Left lung (tissue), 10 donors: ENCODE data around the gene LSP1. TPM values are rescaled to one million over a fixed set of nuclear protein-coding genes. Genes with fewer than 3 reads are reported as not detected.
A peak's percentile ranks its signal among the peaks of the same experiment; 100 is the strongest.
"Not testable (repeated sequence)": the region's sequence is repeated elsewhere in the genome, so short reads cannot be mapped to it uniquely, and the experiment has no call there.

Experiments used
- ATAC-seq: fragments of 200-7000 bp; cut with Tn5 transposase; one replicate; pipeline ENCODE4 v1.9.1; 2020; ENCODE audit warnings: moderate library complexity
- DNase-seq, 4 donors: peaks; one replicate each; pipeline ENCODE4 v3.0.0-alpha.2; 2013 to 2020
- H3K27ac ChIP-seq, 2 donors: fragments of 200-600 bp; sonication (generic) in 1 of 2; one replicate each; pipeline versions ENCODE4 v1.5.0 to v1.8.0; 2020 to 2021
- H3K27me3 ChIP-seq, 2 donors: fragments of 200-600 bp; sonication (generic) in 1 of 2; one replicate each; pipeline versions ENCODE4 v1.5.0 to v1.8.0; 2020 to 2021
- H3K36me3 ChIP-seq, 2 donors: fragments of 200-600 bp; sonication (generic) in 1 of 2; one replicate each; pipeline versions ENCODE4 v1.5.0 to v1.8.0; 2020 to 2021
- H3K4me1 ChIP-seq, 2 donors: fragments of 200-600 bp; one replicate each; pipeline ENCODE4 v1.8.0; 2021
- H3K4me3 ChIP-seq, 2 donors: fragments of 200-600 bp; sonication (generic) in 1 of 2; one replicate each; pipeline versions ENCODE4 v1.5.0 to v1.8.0; 2020 to 2021; ENCODE audit warnings: mild to moderate bottlenecking in 1 of 2
- H3K9me3 ChIP-seq, 2 donors: fragments of 200-600 bp; sonication (generic) in 1 of 2; one replicate each; pipeline versions ENCODE4 v1.5.0 to v1.8.0; 2020 to 2021
- CTCF ChIP-seq, 2 donors: fragments of 200-600 bp; sonication (generic) in 1 of 2; IDR thresholded peaks; one replicate each; pipeline versions ENCODE4 v1.5.0 to v1.8.0; 2021; ENCODE audit warnings: antibody characterized with exemption in 2 of 2
- intact Hi-C, 2 donors: fragments of 100-400 bp; cut with DNase I; formaldehyde crosslinking; loops; one replicate each; pipeline versions ENCODE4 v1.11.2 to v1.14.2; 2022
- polyA plus RNA-seq, 6 donors: library from polyadenylated mRNA; unstranded; fragments of 120-200 nt; gene quantifications; one replicate each; pipeline ENCODE4 v1.2.1, GENCODE V29; 2013; ENCODE audit not compliant: insufficient read length in 6 of 6
- total RNA-seq, 2 donors: library from RNA; stranded (reverse); fragmentation: NEBNext Ultra II Directional; extraction: Animal tissue kit (Norgen Biotek cat#: 25700); gene quantifications; one replicate each; pipeline ENCODE4 v1.2.1, GENCODE V29; 2021
- donor health status: DM: no; HTN: yes; CAD: no.
- donor health status: DM: no; HTN: no; CAD: no.

LSP1 gene
- total and polyA plus RNA-seq, 8 donors: 5.9 to 76.6 (median 7.5) TPM

DNA sequence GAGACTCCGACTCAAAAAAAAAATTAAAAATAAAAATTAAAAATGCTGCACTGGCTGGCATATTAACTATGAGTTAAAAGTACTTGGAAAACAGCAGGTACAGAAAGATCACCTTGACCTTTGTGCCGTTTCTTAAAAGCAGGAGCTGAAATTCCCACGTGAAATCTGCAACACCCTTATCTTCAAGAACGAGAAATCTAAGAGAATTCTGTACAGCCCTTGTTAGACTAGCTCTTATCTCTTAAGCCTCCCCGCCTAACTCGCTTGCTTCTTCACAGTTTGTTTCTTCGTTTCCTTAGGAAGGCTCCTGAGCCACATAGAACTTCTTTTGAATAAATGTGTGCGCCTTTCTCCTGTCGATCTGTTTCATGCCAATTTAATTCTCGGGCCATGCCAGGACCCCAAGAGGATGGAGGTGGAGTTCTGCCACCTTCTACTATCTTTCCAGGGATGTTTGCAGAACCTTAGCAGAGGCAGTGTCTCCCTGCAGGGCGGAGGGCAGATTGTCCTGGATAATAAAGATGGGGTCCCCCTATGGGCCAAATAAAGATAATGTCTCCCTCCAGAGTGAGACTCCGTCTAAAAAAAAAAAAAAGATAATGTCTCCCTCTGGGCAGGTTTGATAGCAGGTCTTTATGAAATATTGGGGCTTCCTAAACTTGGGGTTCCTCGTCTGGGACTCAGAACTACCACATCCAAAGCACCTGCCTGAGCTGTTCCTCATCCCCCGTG lies 45.5 kb upstream of the LSP1 start:
- H3K9me3 ChIP-seq: no peaks in the 10 kb centered on the region
- no peak overlapping the region for H3K4me3 ChIP-seq
- H3K4me1 ChIP-seq: peaks cover 0 to 15% of the 10 kb centered on the region in 2 donors
- H3K27ac ChIP-seq: no peak overlapping the region
- ATAC-seq (no peak), DNase-seq (no peak)
- intact Hi-C loops: no loop called here
- peaks cover 17 to 52% of the 10 kb centered on the region in 2 donors for H3K27me3 ChIP-seq
- no peak for TF ChIP-seq CTCF (IDR thresholded peaks at IDR 0.05)
- no peaks in the 10 kb centered on the region for H3K36me3 ChIP-seq

- no peak for DNase-seq
- ATAC-seq: peak; percentile 38
- H3K4me3 ChIP-seq: no peak overlapping the region
- no peak for TF ChIP-seq CTCF (IDR thresholded peaks at IDR 0.05)
- peaks cover 17 to 67% of the 10 kb centered on the region in 2 donors for H3K27me3 ChIP-seq
- peak overlapping the region in 1 of 2 donors; percentile 69 for H3K27ac ChIP-seq
- H3K4me1 ChIP-seq: peaks cover 0 to 20% of the 10 kb centered on the region in 2 donors
- no peaks in the 10 kb centered on the region for H3K9me3 ChIP-seq
- intact Hi-C loops: no loop called here
- no peaks in the 10 kb centered on the region for H3K36me3 ChIP-seq
Measured at GRCh38 chr11:1810761-1811160, 42.1 kb upstream of the LSP1 start.

- intact Hi-C loops: no loop called here
- Histone ChIP-seq H3K4me1 (peaks cover 0 to 16% of the 10 kb centered on the region in 2 donors), H3K27me3 (peaks cover 10 to 66% of the 10 kb centered on the region in 2 donors), H3K9me3 (no peaks in the 10 kb centered on the region), H3K36me3 (no peaks in the 10 kb centered on the region), H3K4me3 (no peak overlapping the region), H3K27ac (no peak overlapping the region)
- ATAC-seq: no peak
- no peak for TF ChIP-seq CTCF (IDR thresholded peaks at IDR 0.05)
- no peak for DNase-seq
Measured at GRCh38 chr11:1812274-1812673, 40.6 kb upstream of the LSP1 start.

- Histone ChIP-seq H3K27me3 (peaks cover 7 to 63% of the 10 kb centered on the region in 2 donors), H3K36me3 (no peaks in the 10 kb centered on the region), H3K27ac (peak overlapping the region in 1 of 2 donors; percentile 50), H3K4me1 (peaks cover 0 to 12% of the 10 kb centered on the region in 2 donors), H3K9me3 (peaks cover 0 to 4% of the 10 kb centered on the region in 2 donors), H3K4me3 (no peak overlapping the region)
- intact Hi-C loops: no loop called here
- no peak for DNase-seq
- no peak for ATAC-seq
- no peak for TF ChIP-seq CTCF (IDR thresholded peaks at IDR 0.05)
Measured at GRCh38 chr11:1812801-1813200, 40.1 kb upstream of the LSP1 start.

DNA sequence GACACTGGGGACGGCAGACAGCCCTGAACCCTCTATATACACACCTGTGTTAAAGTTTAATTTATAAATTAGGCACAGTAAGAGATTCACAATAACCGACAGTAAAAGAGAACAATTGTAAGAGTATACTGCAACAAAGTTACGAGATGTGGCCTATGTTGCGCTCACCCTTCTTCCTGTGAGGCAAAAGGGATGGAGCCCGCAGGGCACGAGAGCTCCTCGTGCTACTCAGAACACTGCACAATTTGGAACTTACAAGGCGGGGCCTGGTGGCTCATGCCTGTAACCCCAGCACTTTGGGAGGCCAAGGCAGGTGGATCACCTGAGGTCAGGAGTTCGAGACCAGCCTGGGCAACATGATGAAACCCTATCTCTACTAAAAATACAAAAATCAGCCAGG lies 39.5 kb upstream of the LSP1 start:
- intact Hi-C loops, H3K4me3 ChIP-seq, H3K9me3 ChIP-seq, ATAC-seq, H3K36me3 ChIP-seq, DNase-seq: not testable (repeated sequence)
- Histone ChIP-seq H3K4me1 (peaks cover 0 to 12% of the 10 kb centered on the region in 2 donors), H3K27me3 (peaks cover 4 to 61% of the 10 kb centered on the region in 2 donors), H3K27ac (peak overlapping the region in 1 of 2 donors; percentile 50)
